RWPE1 (cell line): ENCODE results near the gene UBTD2.

ENCODE experiments used
- CTCF ChIA-PET: fragments of 350-600 bp; sonication (Branson Sonifier 250); formaldehyde crosslinking; extraction: SDS; loops from one replicate; lab custom pipeline; 2021; lab: Yijun Ruan, JAX
- POLR2A ChIA-PET: fragments of 400-600 bp; formaldehyde crosslinking; extraction: SDS; loops from one replicate; lab custom pipeline; 2020; ENCODE audit warnings: antibody characterized with exemption; ENCODE audit not compliant: low non-redundant PET; lab: Yijun Ruan, JAX
- DNase-seq: peaks from one replicate; pipeline ENCODE4 v3.0.0; 2012; ENCODE audit warnings: low spot score
- H3K27ac ChIP-seq: fragments of 450-650 bp; 2 replicates; pipeline ENCODE4 v1.5.1; 2017
- CTCF ChIP-seq: fragments of 450-650 bp; conservative IDR thresholded peaks from 2 replicates; pipeline ENCODE4 v1.5.1; 2017; ENCODE audit warnings: low read depth, mild to moderate bottlenecking

Gene UBTD2

GRCh38 chr5:172224996-172225395, 58.6 kb downstream of the UBTD2 start:
- no peak overlapping the region for H3K27ac ChIP-seq
- ChIA-PET CTCF (no interaction called here), POLR2A (no interaction called here)
- no peak for TF ChIP-seq CTCF
- no peak for DNase-seq

GRCh38 chr5:172223901-172224873, 59.4 kb downstream of the UBTD2 start:
- TF ChIP-seq CTCF = no peak
- H3K27ac ChIP-seq = no peak overlapping the region
- no peak for DNase-seq
- ChIA-PET CTCF (interaction anchor here (0.7 kb wide), 1 partner anchor 200 kb away, joined by 5 read pairs; no protein-coding TSS in a partner anchor), POLR2A (no interaction called here)

- ChIA-PET CTCF (interaction anchor here (0.6 kb wide), 1 partner anchor 848 kb away, joined by 9 read pairs; no protein-coding TSS in a partner anchor), POLR2A (no interaction called here)
- DNase-seq = no peak
- TF ChIP-seq CTCF = no peak
- no peak overlapping the region for H3K27ac ChIP-seq
These were observed 64.3 kb downstream of the UBTD2 start for GRCh38 chr5:172219296-172219695.

- H3K27ac ChIP-seq = no peak overlapping the region
- ChIA-PET POLR2A (no interaction called here), CTCF (interaction anchor here (0.6 kb wide), 2 partner anchors 52 to 151 kb away, joined by 3 to 5 read pairs; no protein-coding TSS in a partner anchor)
- DNase-seq = no peak
- no peak for TF ChIP-seq CTCF
These were observed 67.2 kb downstream of the UBTD2 start for GRCh38 chr5:172216345-172216744.

GRCh38 chr5:172213126-172213525, 70.4 kb downstream of the UBTD2 start:
- H3K27ac ChIP-seq = no peak overlapping the region
- TF ChIP-seq CTCF = no peak
- CTCF ChIA-PET = interaction anchor here (1.7 kb wide), 1 partner anchor 81 kb away, joined by 5 read pairs; no protein-coding TSS in a partner anchor
- POLR2A ChIA-PET = no interaction called here
- no peak for DNase-seq

GRCh38 chr5:172211676-172212075, 71.9 kb downstream of the UBTD2 start:
- CTCF ChIA-PET = interaction anchor here (1.0 to 1.7 kb wide), 2 partner anchors 15 to 82 kb away, joined by 3 to 5 read pairs; no protein-coding TSS in a partner anchor
- no peak overlapping the region for H3K27ac ChIP-seq
- no peak for DNase-seq
- POLR2A ChIA-PET = no interaction called here
- TF ChIP-seq CTCF = no peak
